NT2/D1 (cell line): Measurements from ENCODE around the gene FGF4.

Experiments used
- DNase-seq: peaks from one replicate; pipeline ENCODE4 v3.0.0-alpha.2; 2011; ENCODE audit warnings: low read depth, low spot score
- H3K27me3 ChIP-seq: 2 replicates; pipeline ENCODE4 v1.6.0; 2011; ENCODE audit warnings: mild to moderate bottlenecking; ENCODE audit not compliant: insufficient read length, insufficient read depth
- H3K36me3 ChIP-seq: 2 replicates; pipeline ENCODE4 v1.6.1; 2011; ENCODE audit warnings: mild to moderate bottlenecking, low read length, mixed read lengths; ENCODE audit not compliant: insufficient read depth, insufficient read length
- H3K4me1 ChIP-seq: 2 replicates; pipeline ENCODE4 v1.5.1; 2011; ENCODE audit not compliant: insufficient read depth, insufficient read length
- H3K4me3 ChIP-seq: 2 replicates; pipeline ENCODE4 v1.5.1; 2011; ENCODE audit warnings: low read depth; ENCODE audit not compliant: insufficient read length
- H3K9ac ChIP-seq: 2 replicates; pipeline ENCODE4 v1.6.0; 2011; ENCODE audit warnings: low read depth; ENCODE audit not compliant: insufficient read length
- H3K9me3 ChIP-seq: 2 replicates; pipeline ENCODE4 v1.5.1; 2011; ENCODE audit warnings: mild to moderate bottlenecking, low read length; ENCODE audit not compliant: insufficient read depth
- SUZ12 ChIP-seq: IDR thresholded peaks from 2 replicates; pipeline ENCODE4 v1.6.1; 2011; ENCODE audit not compliant: insufficient read length, insufficient read depth; ENCODE audit errors: extremely low read depth
- YY1 ChIP-seq: IDR thresholded peaks from 2 replicates; pipeline ENCODE4 v1.6.1; 2011; ENCODE audit not compliant: insufficient read length, insufficient read depth
- ZNF274 ChIP-seq: IDR thresholded peaks from 2 replicates; pipeline ENCODE4 v1.6.1; 2011; ENCODE audit warnings: mild to moderate bottlenecking, low read depth, low read length

Gene FGF4

DNA sequence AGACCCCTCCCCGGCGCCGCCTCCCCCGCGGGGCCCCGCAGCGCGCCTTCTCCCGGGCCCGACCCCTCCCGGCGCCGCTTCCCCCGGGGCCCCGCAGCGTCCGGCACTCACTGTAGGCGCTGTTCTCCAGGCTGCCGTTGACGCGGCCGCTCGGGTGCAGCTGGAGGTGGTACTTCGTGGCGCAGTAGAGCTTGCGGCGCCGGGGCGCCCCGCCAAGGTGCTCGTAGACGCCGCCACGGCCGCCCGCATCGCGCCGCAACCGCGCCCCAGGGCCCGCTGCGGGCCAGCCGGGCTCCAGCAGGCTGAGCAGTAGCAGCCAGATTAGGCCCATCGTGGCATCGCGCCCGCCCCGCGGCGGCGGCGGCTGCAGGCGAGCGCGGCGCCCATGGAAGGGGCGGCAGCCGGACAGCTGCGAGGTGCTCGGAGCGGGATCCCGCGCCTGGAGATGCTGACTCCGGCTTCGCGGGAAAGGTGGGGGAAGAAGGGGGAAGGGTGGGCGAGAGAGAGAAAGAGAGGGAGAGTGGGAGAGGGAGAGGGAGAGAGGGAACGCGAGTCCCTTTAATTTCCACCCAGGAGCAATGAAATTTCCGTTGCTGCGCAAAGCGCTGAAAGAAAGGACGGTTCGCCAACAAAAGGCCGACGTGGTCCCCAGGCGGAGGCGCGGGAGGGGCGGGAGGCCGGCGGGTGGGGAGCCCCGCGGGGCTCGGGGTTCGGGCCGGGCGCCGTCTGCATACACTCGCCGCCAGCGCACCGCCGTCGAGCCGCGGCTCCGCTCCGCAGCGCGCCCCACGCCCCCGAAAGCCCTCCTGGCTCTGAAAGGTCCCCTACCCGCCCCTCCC lies 43.7 kb upstream of the FGF4 start, which contains the start of gene FGF3:
Gene FGF3 (minus strand): TSS at position 814 of the 839 bp plus-strand sequence. CDS start 483 bp downstream, at position 331.
- DNase-seq = no peak
- Histone ChIP-seq H3K36me3 (no peaks in the 10 kb centered on the region), H3K27me3 (peaks cover 97% of the 10 kb centered on the region), H3K4me3 (peak within 1 kb of the TSS; percentile 40), H3K4me1 (peaks cover 3% of the 10 kb centered on the region), H3K9me3 (no peaks in the 10 kb centered on the region), H3K9ac (peak within 1 kb of the TSS; percentile 32)
- TF ChIP-seq YY1 (no peak), ZNF274 (no peak), SUZ12 (no peak)

DNA sequence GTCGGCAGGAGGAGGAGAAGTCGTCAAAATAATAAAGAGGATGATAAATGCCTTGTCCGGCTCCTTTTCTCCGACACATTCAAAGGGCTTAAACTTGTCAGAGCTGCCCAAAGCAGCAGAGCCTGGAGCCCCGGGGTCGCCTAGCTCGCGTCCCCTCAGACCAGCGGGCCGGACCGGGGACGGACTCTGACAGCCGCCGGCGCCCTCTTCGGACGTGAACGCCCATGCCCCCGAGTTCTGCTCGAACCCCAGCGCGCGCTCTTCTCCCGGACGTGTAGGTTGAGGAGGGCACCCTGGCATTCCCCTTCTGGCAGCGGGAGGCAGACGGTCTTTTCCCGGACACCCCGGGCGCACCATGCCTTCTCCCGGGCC lies 43.1 kb upstream of the FGF4 start:
- H3K27me3 ChIP-seq = peaks cover 97% of the 10 kb centered on the region
- peak overlapping the region; percentile 32 for H3K9ac ChIP-seq
- H3K4me1 ChIP-seq = peaks cover 2% of the 10 kb centered on the region
- H3K4me3 ChIP-seq = peak overlapping the region; percentile 40
- TF ChIP-seq SUZ12 (no peak), YY1 (no peak), ZNF274 (no peak)
- no peaks in the 10 kb centered on the region for H3K36me3 ChIP-seq
- no peaks in the 10 kb centered on the region for H3K9me3 ChIP-seq
- no peak for DNase-seq

DNA sequence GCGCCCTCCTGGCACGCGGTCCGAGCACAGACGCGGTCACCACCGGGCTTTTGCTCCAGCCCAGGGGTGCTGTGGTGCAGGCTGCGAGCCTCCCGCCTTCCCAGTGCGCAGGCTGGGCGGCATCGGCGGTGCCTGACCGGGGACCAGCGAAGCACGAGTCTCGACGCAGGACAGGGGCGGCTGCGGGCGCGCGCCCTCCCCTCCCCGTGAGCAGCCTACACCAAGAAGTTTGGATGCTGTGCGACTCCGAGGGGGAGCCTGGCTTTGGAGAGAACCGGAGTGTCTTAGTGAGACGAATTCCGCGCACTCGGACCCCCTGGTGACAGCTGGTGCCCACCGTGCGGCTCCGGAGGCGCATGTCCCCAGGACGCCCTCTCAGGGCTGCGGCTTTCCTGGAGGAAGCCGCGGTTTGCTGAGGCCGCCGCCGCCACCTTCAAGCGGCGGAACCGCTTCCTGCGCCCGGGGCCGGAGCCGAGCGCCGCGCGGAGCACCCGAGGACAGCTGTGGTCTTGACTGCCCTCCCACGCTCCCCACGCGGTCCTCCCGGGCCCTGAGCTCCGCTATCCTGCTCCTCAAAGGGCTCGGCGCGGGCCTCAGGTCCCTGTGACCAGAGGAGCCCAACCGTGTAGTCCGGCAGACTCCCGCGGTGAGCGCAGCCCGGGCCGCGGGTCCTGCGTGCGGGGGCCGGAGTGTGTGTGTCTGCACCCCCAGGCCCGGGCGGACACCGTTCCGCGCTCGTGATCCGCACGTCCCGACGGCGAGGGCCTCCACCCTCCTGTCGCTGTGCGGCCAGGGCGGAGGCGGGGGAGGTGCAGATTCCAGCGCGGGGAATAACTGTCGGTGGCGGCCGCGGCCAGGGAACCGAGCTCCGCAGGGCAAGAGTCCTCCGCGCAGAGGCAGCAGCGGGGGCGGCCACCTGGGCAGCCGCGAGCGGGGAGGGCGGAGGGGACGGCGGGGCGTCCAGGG lies 42.4 kb upstream of the FGF4 start:
- Histone ChIP-seq H3K9ac (peak overlapping the region; percentile 76), H3K9me3 (no peaks in the 10 kb centered on the region), H3K36me3 (no peaks in the 10 kb centered on the region), H3K27me3 (peaks cover 96% of the 10 kb centered on the region), H3K4me3 (peak overlapping the region; percentile 40), H3K4me1 (peaks cover 2% of the 10 kb centered on the region)
- DNase-seq = no peak
- no peak for TF ChIP-seq SUZ12
- no peak for TF ChIP-seq YY1
- no peak for TF ChIP-seq ZNF274

DNA sequence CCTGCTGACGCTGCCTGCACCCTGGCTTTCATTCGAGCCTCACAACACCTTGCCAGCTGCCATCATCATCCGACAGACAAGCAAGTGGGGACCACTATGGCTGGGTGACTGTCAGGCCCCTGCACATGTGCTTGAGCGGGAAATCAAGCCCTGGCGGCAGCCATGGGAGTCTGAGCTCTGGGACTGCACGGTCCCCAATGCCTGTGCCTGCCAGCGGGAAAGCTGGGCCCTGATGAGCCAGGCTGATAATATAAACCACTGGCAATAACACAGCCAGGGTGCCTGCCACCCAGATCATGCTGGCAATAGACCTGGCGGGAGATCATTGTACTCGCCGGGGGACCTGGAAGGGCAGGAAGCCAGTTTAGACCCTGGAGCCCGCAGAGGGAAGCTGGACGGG lies 41.5 kb upstream of the FGF4 start:
- no peaks in the 10 kb centered on the region for H3K36me3 ChIP-seq
- H3K9me3 ChIP-seq = no peaks in the 10 kb centered on the region
- DNase-seq = no peak
- TF ChIP-seq ZNF274 (no peak), YY1 (no peak), SUZ12 (no peak)
- H3K9ac ChIP-seq = no peak overlapping the region
- H3K4me1 ChIP-seq = peaks cover 7% of the 10 kb centered on the region
- no peak overlapping the region for H3K4me3 ChIP-seq
- H3K27me3 ChIP-seq = peaks cover 88% of the 10 kb centered on the region

DNA sequence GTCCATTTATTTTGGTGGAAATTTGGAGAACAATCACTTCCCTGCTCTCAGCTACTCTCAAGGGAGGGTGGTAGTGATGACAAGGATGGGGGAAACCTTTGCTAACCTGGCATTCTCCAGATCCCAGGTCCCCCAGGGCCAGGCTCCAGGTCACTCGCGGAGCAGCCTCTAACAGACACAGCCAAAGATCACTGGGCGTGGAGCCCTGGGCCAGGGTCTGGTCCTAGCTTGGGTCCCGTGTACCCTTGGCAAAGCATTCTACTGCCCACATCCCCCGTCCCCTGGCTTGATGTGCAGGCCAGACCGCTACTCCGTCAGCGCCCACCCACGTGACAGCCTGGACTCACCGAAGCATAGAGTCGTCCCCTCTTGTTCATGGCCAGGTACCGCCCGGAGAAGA lies 40.8 kb upstream of the FGF4 start:
- H3K27me3 ChIP-seq = peaks cover 81% of the 10 kb centered on the region

DNA sequence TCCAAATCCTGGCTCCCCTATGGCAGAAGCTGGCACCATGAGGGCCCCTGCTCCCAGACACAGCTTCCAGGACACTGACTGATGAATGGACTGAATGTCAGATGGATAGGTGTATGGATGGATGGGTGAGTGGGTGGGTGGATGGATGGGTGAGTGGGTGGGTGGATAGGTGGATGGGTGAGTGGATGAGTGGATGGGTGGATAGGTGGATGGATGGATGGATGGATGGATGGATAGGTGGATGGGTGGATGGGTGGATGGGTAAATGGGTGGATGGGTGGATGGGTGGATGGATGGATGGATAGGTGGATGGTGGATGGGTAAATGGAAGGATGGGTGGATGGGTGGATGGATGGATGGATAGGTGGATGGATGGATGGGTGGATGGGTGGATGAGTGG lies 39.8 kb upstream of the FGF4 start:
- no peak for TF ChIP-seq ZNF274
- TF ChIP-seq YY1 = no peak
- no peak for TF ChIP-seq SUZ12
- peaks cover 75% of the 10 kb centered on the region for H3K27me3 ChIP-seq
- no peak for DNase-seq

More for the DNA sequence above, 40.8 kb upstream of the FGF4 start:
- DNase-seq = no peak
- H3K4me1 ChIP-seq = peaks cover 8% of the 10 kb centered on the region
- TF ChIP-seq SUZ12 (no peak), YY1 (no peak), ZNF274 (no peak)
- no peaks in the 10 kb centered on the region for H3K36me3 ChIP-seq
- no peaks in the 10 kb centered on the region for H3K9me3 ChIP-seq
- no peak overlapping the region for H3K4me3 ChIP-seq
- H3K9ac ChIP-seq = no peak overlapping the region

More for the DNA sequence above, 39.8 kb upstream of the FGF4 start:
- Histone ChIP-seq H3K36me3 (no peaks in the 10 kb centered on the region), H3K9me3 (no peaks in the 10 kb centered on the region), H3K4me3 (no peak overlapping the region), H3K9ac (no peak overlapping the region), H3K4me1 (peaks cover 12% of the 10 kb centered on the region)
